BLaER1 treated with 17β-estradiol and CSF1 and Interleukin-3, amounts not matched to agents 10 nM and 100 nM (cell line): Measurements from ENCODE around the gene PARD3B.
"Not testable (repeated sequence)": the region's sequence is repeated elsewhere in the genome, so short reads cannot be mapped to it uniquely, and the experiment has no call there.

Source experiments
- H3K27ac ChIP-seq, 11 experiments: shearing (Covaris generic); formaldehyde crosslinking; 2 replicates each; pipeline ENCODE4 v1.8.1; 2022
- H3K27me3 ChIP-seq, 11 experiments: shearing (Covaris generic); formaldehyde crosslinking; 2 replicates each; pipeline ENCODE4 v1.8.1; 2022
- H3K36me3 ChIP-seq, 11 experiments: shearing (Covaris generic); formaldehyde crosslinking; 2 replicates each; pipeline ENCODE4 v1.8.1; 2022
- H3K4me1 ChIP-seq, 10 experiments: shearing (Covaris generic); formaldehyde crosslinking; 2 replicates each; pipeline ENCODE4 v1.8.1; 2022
- H3K4me2 ChIP-seq, 11 experiments: shearing (Covaris generic); formaldehyde crosslinking; 2 replicates each; pipeline ENCODE4 v1.8.1; 2022
- H3K4me3 ChIP-seq, 10 experiments: shearing (Covaris generic); formaldehyde crosslinking; 2 replicates each; pipeline ENCODE4 v1.8.1; 2022
- H3K9ac ChIP-seq, 11 experiments: shearing (Covaris generic); formaldehyde crosslinking; 2 replicates each; pipeline ENCODE4 v1.8.1; 2022
- H3K9me3 ChIP-seq, 11 experiments: shearing (Covaris generic); formaldehyde crosslinking; replicated peaks in 1 of 11; 2 replicates each; pipeline ENCODE4 v1.8.1; 2022
- H4K20me1 ChIP-seq, 11 experiments: shearing (Covaris generic); formaldehyde crosslinking; 2 replicates each; pipeline ENCODE4 v1.8.1; 2022
- Cebpa-rat ChIP-seq, 11 experiments: shearing (Covaris generic); IDR thresholded peaks; 2 replicates each; pipeline ENCODE4 v1.8.1; 2022

The PARD3B gene

DNA sequence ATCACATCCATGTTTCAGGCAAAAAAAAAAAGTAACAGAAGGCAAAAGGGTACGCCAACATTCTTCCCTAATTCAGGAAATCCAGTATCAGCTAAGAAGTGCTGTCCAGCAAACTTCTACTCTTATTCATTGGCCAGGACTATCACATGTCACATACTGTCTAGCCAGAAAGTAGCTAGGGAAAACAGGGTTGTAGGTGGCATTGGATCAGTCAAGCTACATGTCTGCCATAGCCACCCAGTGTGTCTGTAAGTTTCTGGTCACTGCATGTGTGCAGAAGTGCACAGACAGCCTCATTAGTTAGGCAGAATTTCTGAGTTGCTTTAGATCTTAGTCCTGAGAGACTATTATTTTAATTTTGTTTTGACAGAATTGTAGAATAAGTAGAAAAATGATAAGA, 671.7 kb downstream of the PARD3B start:
- Histone ChIP-seq H3K9ac (no peak overlapping the region), H3K9me3 (no peaks in the 10 kb centered on the region), H3K4me3 (no peak overlapping the region), H3K27ac (no peak overlapping the region), H3K27me3 (no peaks in the 10 kb centered on the region), H4K20me1 (no peaks in the 10 kb centered on the region), H3K4me1 (no peaks in the 10 kb centered on the region), H3K4me2 (no peak overlapping the region), H3K36me3 (no peaks in the 10 kb centered on the region)
- TF ChIP-seq Cebpa-rat (IDR thresholded peaks at IDR 0.05): no peak

DNA sequence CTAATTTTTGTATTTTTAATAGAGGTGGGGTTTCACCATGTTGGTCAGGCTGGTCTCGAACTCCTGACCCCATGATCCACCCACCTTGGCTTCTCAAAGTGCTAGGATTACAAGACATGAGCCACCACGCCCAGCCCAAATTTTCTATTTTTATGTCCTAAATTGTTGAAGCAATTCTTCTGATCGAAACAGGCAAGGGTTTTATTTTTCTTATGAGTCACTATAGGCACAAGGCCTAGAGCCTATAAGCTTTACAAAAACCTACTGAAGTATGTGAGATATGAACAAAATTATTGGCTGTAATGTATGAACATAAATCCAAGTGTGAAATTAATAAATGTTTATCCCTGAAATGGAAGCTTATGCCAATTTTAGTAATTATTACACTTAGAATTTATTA, 672.8 kb downstream of the PARD3B start:
- TF ChIP-seq Cebpa-rat (IDR thresholded peaks at IDR 0.05): no peak

DNA sequence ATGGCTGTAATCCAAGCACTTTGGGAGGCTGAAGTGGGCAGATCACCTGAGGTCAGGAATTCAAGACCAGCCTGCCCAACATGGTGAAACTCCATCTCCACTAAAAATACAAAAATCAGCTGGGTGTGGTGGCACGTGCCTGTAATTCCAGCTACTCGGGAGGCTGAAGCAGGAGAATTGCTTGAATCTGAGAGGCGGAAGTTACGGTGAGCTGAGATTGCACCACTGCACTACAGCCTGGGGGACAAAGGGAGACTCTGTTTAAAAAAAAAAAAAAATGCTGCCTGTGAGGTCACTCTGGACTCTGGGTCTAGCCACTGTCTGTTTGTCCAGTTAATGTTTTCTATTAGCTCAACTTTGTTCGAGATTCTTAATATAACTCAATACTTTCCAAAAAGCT, 673.5 kb downstream of the PARD3B start:
- H3K27ac ChIP-seq, H3K36me3 ChIP-seq, H3K4me2 ChIP-seq, H3K4me1 ChIP-seq, H3K9me3 ChIP-seq, H3K4me3 ChIP-seq, H3K27me3 ChIP-seq, H3K9ac ChIP-seq, H4K20me1 ChIP-seq: not testable (repeated sequence)

More for the DNA sequence above, 672.8 kb downstream of the PARD3B start:
- no peak overlapping the region for H3K27ac ChIP-seq
- no peaks in the 10 kb centered on the region for H3K27me3 ChIP-seq
- H3K4me3 ChIP-seq: no peak overlapping the region
- no peak overlapping the region for H3K9ac ChIP-seq
- H3K4me2 ChIP-seq: no peak overlapping the region
- no peaks in the 10 kb centered on the region for H3K4me1 ChIP-seq
- no peaks in the 10 kb centered on the region for H3K9me3 ChIP-seq
- no peaks in the 10 kb centered on the region for H4K20me1 ChIP-seq
- no peaks in the 10 kb centered on the region for H3K36me3 ChIP-seq

DNA sequence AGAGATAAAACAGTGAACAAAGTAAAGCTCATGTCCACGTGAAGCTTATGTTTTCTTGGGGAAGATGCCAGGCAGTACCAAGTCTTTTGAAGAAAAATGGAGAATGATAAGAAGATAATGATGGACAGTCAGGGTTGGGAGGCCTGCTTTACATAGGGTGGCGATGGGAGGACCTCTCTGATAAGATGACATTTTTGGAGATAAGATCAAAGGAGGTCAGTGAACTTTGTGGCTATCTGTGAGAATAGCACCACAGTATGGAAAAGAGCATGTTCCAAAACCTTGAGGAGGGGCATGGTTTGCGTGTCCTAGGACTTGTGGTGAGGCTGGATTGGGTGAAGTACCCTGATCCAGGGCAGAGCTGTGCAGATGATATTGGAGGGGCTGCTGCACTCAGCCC, 675.3 kb downstream of the PARD3B start:
- H3K4me1 ChIP-seq: no peaks in the 10 kb centered on the region
- no peak overlapping the region for H3K27ac ChIP-seq
- H3K27me3 ChIP-seq: no peaks in the 10 kb centered on the region
- no peaks in the 10 kb centered on the region for H3K36me3 ChIP-seq
- H4K20me1 ChIP-seq: no peaks in the 10 kb centered on the region
- H3K9ac ChIP-seq: no peak overlapping the region
- no peak overlapping the region for H3K4me3 ChIP-seq
- H3K9me3 ChIP-seq: no peaks in the 10 kb centered on the region
- H3K4me2 ChIP-seq: no peak overlapping the region
- no peak for TF ChIP-seq Cebpa-rat (IDR thresholded peaks at IDR 0.05)

DNA sequence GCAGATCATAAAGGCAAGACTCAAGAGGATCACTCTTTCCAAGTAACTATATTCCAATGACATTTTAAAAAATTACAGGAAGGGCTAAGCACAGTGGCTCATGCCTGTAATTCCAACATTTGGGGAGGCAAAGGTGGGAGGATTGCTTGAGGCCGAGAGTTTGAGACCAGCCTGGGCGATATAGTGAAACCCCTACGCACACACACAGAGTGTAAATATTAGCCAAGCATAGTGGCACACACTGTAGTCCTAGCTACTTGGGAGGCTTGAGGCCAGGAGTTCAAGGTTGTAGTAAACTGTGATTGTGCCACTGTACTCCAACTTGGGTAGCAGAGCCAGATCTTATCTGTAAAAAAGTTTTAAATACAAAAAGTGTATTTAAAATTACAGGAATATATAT, 686.8 kb downstream of the PARD3B start:
- Histone ChIP-seq H3K9me3 (no peaks in the 10 kb centered on the region), H3K36me3 (no peaks in the 10 kb centered on the region), H3K4me1 (no peaks in the 10 kb centered on the region), H3K9ac (no peak overlapping the region), H3K27me3 (no peaks in the 10 kb centered on the region), H3K27ac (no peak overlapping the region), H3K4me2 (no peak overlapping the region), H4K20me1 (no peaks in the 10 kb centered on the region), H3K4me3 (no peak overlapping the region)
- TF ChIP-seq Cebpa-rat (IDR thresholded peaks at IDR 0.05): no peak

DNA sequence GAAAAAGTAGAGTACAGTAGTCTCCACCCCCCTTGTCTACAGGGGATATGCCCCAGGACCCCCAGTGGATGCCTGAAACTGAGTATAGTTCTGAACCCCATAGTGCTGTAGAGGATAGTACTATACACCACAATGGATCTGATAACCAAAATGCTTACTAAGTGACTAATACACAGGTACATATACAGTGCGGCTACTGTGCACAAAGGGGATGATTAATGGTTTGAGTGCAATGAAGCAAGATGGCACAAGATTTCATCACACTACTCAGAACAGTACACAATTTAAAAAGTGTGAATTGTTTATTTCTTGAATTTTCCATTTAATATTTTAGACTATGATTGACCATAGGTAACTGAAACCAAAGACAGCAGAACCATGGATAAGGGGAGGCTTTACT, 690.2 kb downstream of the PARD3B start:
- H3K4me1 ChIP-seq: no peaks in the 10 kb centered on the region
- no peaks in the 10 kb centered on the region for H4K20me1 ChIP-seq
- H3K4me3 ChIP-seq: no peak overlapping the region
- H3K9ac ChIP-seq: no peak overlapping the region
- no peak overlapping the region for H3K4me2 ChIP-seq
- no peak for TF ChIP-seq Cebpa-rat (IDR thresholded peaks at IDR 0.05)
- no peaks in the 10 kb centered on the region for H3K36me3 ChIP-seq
- H3K27me3 ChIP-seq: no peaks in the 10 kb centered on the region
- H3K27ac ChIP-seq: no peak overlapping the region
- H3K9me3 ChIP-seq: no peaks in the 10 kb centered on the region

DNA sequence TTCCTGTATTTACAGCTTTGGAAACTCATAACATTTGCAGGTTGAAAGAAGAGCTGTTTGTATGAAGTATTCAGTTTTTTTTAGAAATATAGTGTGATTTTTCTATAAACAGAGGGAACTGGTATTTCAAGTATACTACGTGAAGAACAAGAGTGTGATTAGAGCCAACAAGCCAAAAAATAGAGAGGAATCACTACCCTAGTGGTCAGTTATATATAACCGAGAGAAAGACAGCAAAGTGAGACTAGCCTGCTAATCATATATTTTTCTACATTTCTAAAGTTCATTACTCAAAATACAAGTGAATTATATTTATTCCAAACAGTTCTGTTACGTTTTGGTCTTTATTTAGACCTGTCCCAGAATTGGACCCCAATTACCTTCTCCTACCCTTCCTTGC, 692.2 kb downstream of the PARD3B start:
- Histone ChIP-seq H3K4me1 (no peaks in the 10 kb centered on the region), H3K9ac (no peak overlapping the region), H3K4me2 (no peak overlapping the region), H4K20me1 (no peaks in the 10 kb centered on the region), H3K9me3 (no peaks in the 10 kb centered on the region), H3K36me3 (no peaks in the 10 kb centered on the region), H3K27me3 (no peaks in the 10 kb centered on the region), H3K27ac (no peak overlapping the region), H3K4me3 (no peak overlapping the region)
- TF ChIP-seq Cebpa-rat (IDR thresholded peaks at IDR 0.05): no peak

DNA sequence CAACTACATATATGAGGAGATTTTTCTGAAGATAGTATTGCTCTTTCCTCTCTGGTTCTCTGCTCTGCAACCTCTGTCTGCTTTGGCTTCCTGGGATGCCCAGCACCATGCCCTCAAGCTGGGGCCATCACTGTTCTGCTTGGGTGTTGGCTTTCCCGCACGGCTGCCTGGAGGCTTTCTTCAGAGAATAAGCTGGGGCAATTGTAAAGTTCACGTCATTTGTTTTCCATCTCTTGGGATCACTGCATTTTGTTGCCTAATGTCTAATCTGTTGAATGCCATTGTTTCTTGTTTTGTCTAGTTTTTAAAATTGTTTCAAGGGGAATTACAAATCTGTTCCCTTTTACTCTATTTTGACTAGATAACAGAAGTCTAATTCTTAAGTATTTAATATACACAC, 699.7 kb downstream of the PARD3B start:
- Histone ChIP-seq H3K4me1 (no peaks in the 10 kb centered on the region), H3K36me3 (no peaks in the 10 kb centered on the region), H4K20me1 (no peaks in the 10 kb centered on the region), H3K27ac (no peak overlapping the region), H3K4me3 (no peak overlapping the region), H3K4me2 (no peak overlapping the region), H3K9me3 (no peaks in the 10 kb centered on the region), H3K27me3 (no peaks in the 10 kb centered on the region), H3K9ac (no peak overlapping the region)
- TF ChIP-seq Cebpa-rat (IDR thresholded peaks at IDR 0.05): no peak

DNA sequence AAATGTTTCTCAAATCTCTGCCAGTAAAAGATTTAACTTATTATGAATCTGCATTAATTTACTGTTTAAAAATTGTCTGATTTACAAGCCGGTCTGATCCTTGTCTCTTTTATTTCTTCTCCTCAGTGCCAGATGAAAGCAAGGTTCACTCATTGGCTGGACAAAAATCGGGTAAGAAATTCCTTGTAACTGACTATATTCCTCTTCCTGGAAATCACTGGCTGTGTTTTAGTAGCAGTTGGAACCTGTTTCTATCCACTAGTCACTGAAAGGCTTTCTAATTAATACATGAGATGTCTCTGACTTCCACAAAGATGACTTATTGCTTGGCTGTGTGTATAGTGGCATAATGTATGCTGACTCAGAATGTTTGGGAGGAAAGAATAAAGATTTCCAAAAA, 700.4 kb downstream of the PARD3B start:
- H3K36me3 ChIP-seq: no peaks in the 10 kb centered on the region
- no peaks in the 10 kb centered on the region for H3K27me3 ChIP-seq
- H3K4me2 ChIP-seq: no peak overlapping the region
- H3K4me3 ChIP-seq: no peak overlapping the region
- H3K27ac ChIP-seq: no peak overlapping the region
- H3K4me1 ChIP-seq: no peaks in the 10 kb centered on the region
- no peaks in the 10 kb centered on the region for H3K9me3 ChIP-seq
- H3K9ac ChIP-seq: no peak overlapping the region
- no peak for TF ChIP-seq Cebpa-rat (IDR thresholded peaks at IDR 0.05)
- no peaks in the 10 kb centered on the region for H4K20me1 ChIP-seq

DNA sequence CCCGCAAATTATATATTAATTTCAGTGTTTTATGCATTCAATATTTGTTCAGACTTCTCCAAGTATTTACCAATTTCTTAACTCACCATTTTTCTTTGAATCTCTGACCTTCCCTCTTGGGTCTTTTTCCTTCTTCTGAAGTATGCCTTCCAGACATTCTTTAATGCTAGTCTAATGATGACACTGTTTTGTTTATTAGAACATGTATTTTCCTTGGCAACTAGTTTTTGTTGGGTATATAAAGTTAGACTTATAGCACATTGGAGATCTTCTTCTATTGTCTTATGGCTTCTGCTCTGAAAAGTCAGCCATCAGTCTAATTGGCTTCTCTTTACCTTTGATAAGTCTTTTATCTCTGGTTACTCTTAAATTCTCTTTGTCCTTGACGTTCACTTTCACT, 713.8 kb downstream of the PARD3B start:
- Histone ChIP-seq H3K9me3 (no peaks in the 10 kb centered on the region), H4K20me1 (no peaks in the 10 kb centered on the region), H3K36me3 (no peaks in the 10 kb centered on the region), H3K4me3 (no peak overlapping the region), H3K4me2 (no peak overlapping the region), H3K27me3 (no peaks in the 10 kb centered on the region), H3K9ac (no peak overlapping the region), H3K4me1 (no peaks in the 10 kb centered on the region), H3K27ac (no peak overlapping the region)
- TF ChIP-seq Cebpa-rat (IDR thresholded peaks at IDR 0.05): no peak

DNA sequence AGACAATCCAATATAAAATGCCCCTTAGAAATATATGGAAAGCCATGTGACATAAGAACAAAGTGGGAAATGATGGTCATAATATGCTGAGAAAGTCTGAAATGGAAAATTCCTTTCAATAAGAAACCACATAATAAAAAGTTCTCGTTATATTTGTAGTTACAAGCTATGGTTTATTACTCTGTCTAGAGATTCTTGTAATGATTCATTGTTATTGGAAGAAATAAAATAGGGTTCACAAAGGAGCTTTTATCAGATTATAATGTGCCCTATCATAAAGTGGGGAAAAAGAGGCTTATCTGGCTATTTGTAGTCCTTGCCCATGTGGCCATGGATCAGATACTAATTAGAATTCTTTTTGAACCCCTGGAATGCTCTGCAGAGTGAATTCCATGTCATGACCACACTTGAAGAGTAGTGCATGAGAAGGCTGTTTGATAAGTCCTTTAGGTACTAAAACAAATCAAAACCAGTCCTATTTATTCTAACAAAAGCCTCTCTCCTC, 716.3 kb downstream of the PARD3B start:
- H3K9me3 ChIP-seq: no peaks in the 10 kb centered on the region
- H4K20me1 ChIP-seq: no peaks in the 10 kb centered on the region
- no peak overlapping the region for H3K4me3 ChIP-seq
- TF ChIP-seq Cebpa-rat (IDR thresholded peaks at IDR 0.05): no peak
- no peaks in the 10 kb centered on the region for H3K27me3 ChIP-seq
- no peak overlapping the region for H3K27ac ChIP-seq
- no peaks in the 10 kb centered on the region for H3K4me1 ChIP-seq
- no peak overlapping the region for H3K4me2 ChIP-seq
- no peak overlapping the region for H3K9ac ChIP-seq
- no peaks in the 10 kb centered on the region for H3K36me3 ChIP-seq
